ENCODE data around the gene REL.

Gene REL

GRCh38 chr2:60890393-60890707 is 9.0 kb downstream of the REL start:
- no peak for TF ChIP-seq FOXP2 (optimal IDR thresholded peaks at IDR 0.05; ENCODE audit: borderline replicate concordance, extremely low read depth, extremely low read length, insufficient read depth)
- no peak for TF ChIP-seq REST (IDR thresholded peaks at IDR 0.05; ENCODE audit: insufficient read depth in 1 of 2, low read depth in 2 of 2, low read length in 2 of 2)
- TF ChIP-seq TAF1 (IDR thresholded peaks at IDR 0.05; ENCODE audit: borderline replicate concordance, insufficient read depth, low read length): no peak
- TF ChIP-seq SIN3A (IDR thresholded peaks at IDR 0.05; ENCODE audit: borderline replicate concordance, insufficient read depth, low read length): no peak
- TF ChIP-seq POLR2AphosphoS5 (IDR thresholded peaks at IDR 0.05; ENCODE audit: low read depth, low read length): no peak

GRCh38 chr2:60891180-60891579 is 9.8 kb downstream of the REL start:
- no peak for TF ChIP-seq TAF1 (IDR thresholded peaks at IDR 0.05; ENCODE audit: borderline replicate concordance, insufficient read depth, low read length)
- TF ChIP-seq FOXP2 (optimal IDR thresholded peaks at IDR 0.05; ENCODE audit: borderline replicate concordance, extremely low read depth, extremely low read length, insufficient read depth): no peak
- TF ChIP-seq REST (IDR thresholded peaks at IDR 0.05; ENCODE audit: insufficient read depth in 1 of 2, low read depth in 2 of 2, low read length in 2 of 2): no peak
- TF ChIP-seq POLR2AphosphoS5 (IDR thresholded peaks at IDR 0.05; ENCODE audit: low read depth, low read length): no peak
- TF ChIP-seq SIN3A (IDR thresholded peaks at IDR 0.05; ENCODE audit: borderline replicate concordance, insufficient read depth, low read length): no peak

- TF ChIP-seq FOXP2 (optimal IDR thresholded peaks at IDR 0.05; ENCODE audit: borderline replicate concordance, extremely low read depth, extremely low read length, insufficient read depth): no peak
- TF ChIP-seq TAF1 (IDR thresholded peaks at IDR 0.05; ENCODE audit: borderline replicate concordance, insufficient read depth, low read length): no peak
- TF ChIP-seq REST (IDR thresholded peaks at IDR 0.05; ENCODE audit: insufficient read depth in 1 of 2, low read depth in 2 of 2, low read length in 2 of 2): no peak
- TF ChIP-seq POLR2AphosphoS5 (IDR thresholded peaks at IDR 0.05; ENCODE audit: low read depth, low read length): no peak
- TF ChIP-seq SIN3A (IDR thresholded peaks at IDR 0.05; ENCODE audit: borderline replicate concordance, insufficient read depth, low read length): no peak
Observed at GRCh38 chr2:60898567-60898966, 17.2 kb downstream of the REL start.

GRCh38 chr2:60899230-60899891 is 18.0 kb downstream of the REL start:
- no peak for TF ChIP-seq TAF1 (IDR thresholded peaks at IDR 0.05; ENCODE audit: borderline replicate concordance, insufficient read depth, low read length)
- TF ChIP-seq POLR2AphosphoS5 (IDR thresholded peaks at IDR 0.05; ENCODE audit: low read depth, low read length): no peak
- TF ChIP-seq REST (IDR thresholded peaks at IDR 0.05; ENCODE audit: insufficient read depth in 1 of 2, low read depth in 2 of 2, low read length in 2 of 2): no peak
- TF ChIP-seq SIN3A (IDR thresholded peaks at IDR 0.05; ENCODE audit: borderline replicate concordance, insufficient read depth, low read length): no peak
- TF ChIP-seq FOXP2 (optimal IDR thresholded peaks at IDR 0.05; ENCODE audit: borderline replicate concordance, extremely low read depth, extremely low read length, insufficient read depth): no peak

- TF ChIP-seq SIN3A (IDR thresholded peaks at IDR 0.05; ENCODE audit: borderline replicate concordance, insufficient read depth, low read length) (no peak), FOXP2 (optimal IDR thresholded peaks at IDR 0.05; ENCODE audit: borderline replicate concordance, extremely low read depth, extremely low read length, insufficient read depth) (no peak)
Observed at GRCh38 chr2:60899892-60900249, 18.5 kb downstream of the REL start.
